ENCODE results near the gene FCHSD2. TPM values are rescaled to one million over a fixed set of nuclear protein-coding genes. Genes with fewer than 3 reads are reported as not detected.

The FCHSD2 gene
- total RNA-seq, 2 experiments from 2014 or later: 53.3 to 60.1 TPM

DNA sequence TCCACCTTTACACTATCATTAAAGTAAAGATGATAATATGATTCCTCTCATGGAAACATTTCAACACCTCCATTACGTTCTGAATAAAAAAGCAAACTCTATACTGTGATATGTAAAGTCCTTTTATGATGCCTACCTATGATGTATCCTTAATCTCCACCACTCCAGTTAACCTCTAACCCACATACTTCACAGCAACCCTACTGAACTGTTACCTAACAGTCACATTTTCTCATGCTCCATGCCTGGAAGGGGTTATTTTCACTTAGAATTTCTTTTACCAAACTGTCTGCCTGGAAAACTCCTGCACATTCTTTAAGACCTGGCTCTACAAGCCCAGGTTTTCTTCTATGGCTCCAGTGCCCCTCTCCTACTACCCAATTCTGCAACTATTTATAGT lies 129.1 kb downstream of the FCHSD2 start:
- Mint-ChIP-seq H3K4me3 (no peak overlapping the region), H3K4me1 (peaks cover 2% of the 10 kb centered on the region), H3K27me3 (no peaks in the 10 kb centered on the region), H3K36me3 (peaks cover 59% of the 10 kb centered on the region), H3K9me3 (peaks cover 21% of the 10 kb centered on the region), H3K27ac (no peak overlapping the region)
- ATAC-seq (ENCODE audit: low read depth) (no peak), DNase-seq (no peak)
- POLR2A ChIA-PET: interaction anchor here (0.6 kb wide), 1 partner anchor 156 kb away, joined by 3 read pairs; no protein-coding TSS in a partner anchor

DNA sequence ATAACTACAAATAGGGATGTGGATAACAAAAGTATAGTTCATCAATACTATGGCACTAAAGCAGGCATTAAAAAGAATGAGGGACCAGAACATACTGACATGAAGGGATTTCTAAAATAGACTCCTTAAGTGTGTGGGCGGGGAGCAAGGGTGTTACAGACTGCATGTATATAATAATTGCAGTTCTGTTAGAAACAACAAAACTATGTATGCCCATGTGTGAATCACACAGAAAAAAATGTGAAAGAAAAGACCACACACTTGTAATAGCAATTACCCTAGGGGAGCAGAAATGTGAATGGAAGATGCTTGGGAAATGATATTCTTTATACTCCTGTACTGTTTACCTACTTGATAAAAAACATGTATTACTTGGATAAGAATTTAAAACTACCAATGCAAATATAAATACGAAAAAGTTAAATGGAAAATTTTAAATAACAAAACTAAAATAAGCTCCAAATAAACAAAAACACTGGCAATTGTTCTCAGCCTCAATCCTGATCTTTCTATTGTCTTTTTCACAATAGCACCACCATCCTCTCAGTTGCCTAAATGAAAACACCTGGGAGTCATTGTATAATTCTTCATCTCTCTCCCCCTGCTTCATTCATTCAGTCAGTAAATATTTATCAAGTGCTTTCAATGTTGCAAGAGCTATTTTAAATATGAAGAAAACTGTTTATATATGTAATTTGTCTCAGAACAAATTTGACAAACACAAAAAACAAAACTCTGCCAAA lies 129.8 kb downstream of the FCHSD2 start:
- H3K36me3 Mint-ChIP-seq: peaks cover 62% of the 10 kb centered on the region
- peaks cover 21% of the 10 kb centered on the region for H3K9me3 Mint-ChIP-seq
- H3K4me3 Mint-ChIP-seq: no peak overlapping the region
- POLR2A ChIA-PET: interaction anchor here (0.6 to 1.0 kb wide), 2 partner anchors 9 to 155 kb away, joined by 3 to 4 read pairs; no protein-coding TSS in a partner anchor
- DNase-seq (no peak), ATAC-seq (ENCODE audit: low read depth) (no peak)
- H3K27me3 Mint-ChIP-seq: no peaks in the 10 kb centered on the region
- no peak overlapping the region for H3K27ac Mint-ChIP-seq
- peaks cover 2% of the 10 kb centered on the region for H3K4me1 Mint-ChIP-seq

DNA sequence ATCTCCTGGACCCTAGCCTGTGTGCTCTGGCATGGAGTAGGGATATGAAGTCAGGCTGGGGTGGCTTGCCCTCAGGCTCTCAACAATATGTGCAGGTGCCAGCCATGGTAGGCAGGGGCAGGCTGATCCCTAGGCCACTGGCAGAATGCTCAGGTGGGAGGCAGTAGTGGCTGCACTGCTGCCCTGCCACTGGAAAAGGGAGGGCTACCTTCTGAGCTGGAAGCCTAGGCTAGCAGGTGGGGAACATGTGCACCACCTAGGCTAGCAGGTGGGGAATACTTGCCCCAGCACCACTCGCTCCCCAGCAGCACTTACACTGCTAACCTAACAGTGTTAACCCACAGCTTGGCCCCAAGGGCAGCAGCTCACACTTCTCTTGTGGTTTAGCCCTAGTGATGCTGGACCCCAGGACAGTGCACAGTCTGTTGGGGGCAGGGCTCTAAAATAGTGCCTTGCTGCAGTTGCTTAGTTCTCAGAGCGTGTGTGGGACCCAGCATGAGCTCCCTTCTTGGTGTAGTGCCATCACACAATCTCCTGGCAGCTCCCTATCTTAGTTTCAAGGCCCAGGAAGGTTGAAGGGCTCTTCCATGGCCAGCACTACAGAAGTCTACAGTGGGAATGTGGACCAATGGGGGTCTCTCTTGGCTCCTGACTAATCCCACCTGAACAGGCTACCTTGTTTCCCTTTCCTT lies 130.8 kb downstream of the FCHSD2 start:
- POLR2A ChIA-PET: interaction anchor here (1.0 kb wide), 1 partner anchor 10 kb away, joined by 4 read pairs; no protein-coding TSS in a partner anchor
- peaks cover 63% of the 10 kb centered on the region for H3K36me3 Mint-ChIP-seq
- ATAC-seq (ENCODE audit: low read depth) (no peak), DNase-seq (no peak)
- peaks cover 4% of the 10 kb centered on the region for H3K4me1 Mint-ChIP-seq
- no peaks in the 10 kb centered on the region for H3K27me3 Mint-ChIP-seq
- H3K4me3 Mint-ChIP-seq: no peak overlapping the region
- H3K27ac Mint-ChIP-seq: no peak overlapping the region
- peaks cover 23% of the 10 kb centered on the region for H3K9me3 Mint-ChIP-seq

DNA sequence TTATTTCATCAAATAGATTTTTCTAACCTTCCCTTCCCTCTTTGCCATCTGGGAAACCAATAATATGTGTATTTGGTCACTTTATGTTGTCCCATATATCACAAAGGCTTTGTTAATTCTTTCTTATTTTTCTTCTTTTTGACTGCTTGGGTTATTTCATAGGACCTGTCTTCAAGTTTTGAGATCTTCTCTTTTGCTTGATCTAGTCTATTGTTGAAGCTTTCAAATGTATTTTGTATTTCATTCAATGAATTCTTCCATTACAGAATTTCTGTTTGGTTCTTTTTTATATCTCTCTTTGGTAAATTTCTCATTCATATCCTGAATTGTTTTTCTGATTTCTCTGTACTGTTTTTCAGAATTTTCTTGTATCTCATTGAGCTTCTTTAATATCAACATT lies 132.1 kb downstream of the FCHSD2 start:
- H3K9me3 Mint-ChIP-seq: peaks cover 23% of the 10 kb centered on the region
- H3K4me1 Mint-ChIP-seq: peaks cover 5% of the 10 kb centered on the region
- DNase-seq: no peak
- no peak overlapping the region for H3K4me3 Mint-ChIP-seq
- H3K36me3 Mint-ChIP-seq: peaks cover 68% of the 10 kb centered on the region
- H3K27me3 Mint-ChIP-seq: no peaks in the 10 kb centered on the region
- no peak overlapping the region for H3K27ac Mint-ChIP-seq
- no peak for ATAC-seq (ENCODE audit: low read depth)
- POLR2A ChIA-PET: no interaction called here

DNA sequence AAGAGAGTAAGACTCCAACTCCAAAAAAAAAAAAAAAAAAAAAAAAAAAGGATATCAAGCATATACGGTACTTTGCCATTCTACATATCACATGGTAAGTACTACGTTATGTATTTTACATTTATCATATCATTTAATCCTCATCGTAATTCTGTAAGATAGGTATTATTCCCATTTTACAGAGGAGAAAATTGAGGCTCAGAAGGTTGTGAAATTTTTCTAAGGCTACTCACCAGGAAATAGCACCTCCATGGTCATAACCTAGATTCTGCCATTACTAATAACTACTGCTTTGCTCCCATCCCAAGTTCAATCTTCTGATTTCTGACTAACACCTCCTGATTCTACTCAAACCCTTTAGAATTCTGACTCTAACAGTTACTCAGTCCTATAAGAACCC lies 138.0 kb downstream of the FCHSD2 start:
- H3K4me3 Mint-ChIP-seq: no peak overlapping the region
- POLR2A ChIA-PET: no interaction called here
- DNase-seq (no peak), ATAC-seq (ENCODE audit: low read depth) (no peak)
- H3K36me3 Mint-ChIP-seq: peaks cover 39% of the 10 kb centered on the region
- H3K27ac Mint-ChIP-seq: no peak overlapping the region
- no peaks in the 10 kb centered on the region for H3K27me3 Mint-ChIP-seq
- peaks cover 8% of the 10 kb centered on the region for H3K9me3 Mint-ChIP-seq
- H3K4me1 Mint-ChIP-seq: peaks cover 5% of the 10 kb centered on the region

DNA sequence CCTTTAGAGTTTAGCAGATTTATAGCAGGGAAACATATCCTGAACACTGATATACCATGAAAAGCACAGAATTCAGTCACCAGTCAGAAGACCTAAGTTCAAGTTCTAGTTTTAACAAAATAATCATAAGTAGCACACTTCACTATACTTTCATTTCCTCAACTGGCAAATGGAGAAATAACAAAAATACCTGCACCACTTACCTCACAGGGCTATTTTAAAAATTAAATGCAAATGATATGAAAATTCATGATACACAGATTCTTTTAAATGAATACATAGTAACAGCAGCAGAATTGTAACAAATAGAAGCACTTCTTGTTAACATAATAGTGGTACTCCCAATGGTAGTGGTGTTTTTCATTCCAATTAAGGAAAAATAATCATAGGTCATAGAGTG lies 139.0 kb downstream of the FCHSD2 start:
- peaks cover 5% of the 10 kb centered on the region for H3K4me1 Mint-ChIP-seq
- H3K36me3 Mint-ChIP-seq: peaks cover 38% of the 10 kb centered on the region
- DNase-seq: no peak
- H3K9me3 Mint-ChIP-seq: peaks cover 4% of the 10 kb centered on the region
- ATAC-seq (ENCODE audit: low read depth): no peak
- no peak overlapping the region for H3K4me3 Mint-ChIP-seq
- no peak overlapping the region for H3K27ac Mint-ChIP-seq
- no peaks in the 10 kb centered on the region for H3K27me3 Mint-ChIP-seq
- POLR2A ChIA-PET: no interaction called here

DNA sequence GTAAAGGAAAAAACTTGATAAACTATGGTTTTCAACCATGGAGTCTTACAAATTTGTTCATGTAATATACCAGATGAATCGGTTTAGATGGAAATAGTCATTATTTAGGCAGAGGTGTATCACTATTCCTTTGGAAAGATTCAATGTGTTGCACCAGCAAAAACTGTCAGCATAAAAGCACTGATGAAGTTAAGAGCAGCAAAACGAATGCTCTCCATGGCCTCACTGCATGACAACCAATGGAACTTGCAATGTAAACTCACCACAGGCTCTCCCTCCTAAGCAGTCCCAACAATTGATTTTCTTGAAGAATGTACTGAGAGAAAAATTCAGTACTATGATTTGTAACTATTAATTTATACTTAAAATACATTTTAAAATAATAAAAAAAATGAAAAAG lies 139.9 kb downstream of the FCHSD2 start:
- no peak overlapping the region for H3K4me3 Mint-ChIP-seq
- no peak for ATAC-seq (ENCODE audit: low read depth)
- no peaks in the 10 kb centered on the region for H3K27me3 Mint-ChIP-seq
- peaks cover 33% of the 10 kb centered on the region for H3K36me3 Mint-ChIP-seq
- H3K4me1 Mint-ChIP-seq: peaks cover 5% of the 10 kb centered on the region
- POLR2A ChIA-PET: no interaction called here
- H3K27ac Mint-ChIP-seq: no peak overlapping the region
- no peak for DNase-seq
- peaks cover 4% of the 10 kb centered on the region for H3K9me3 Mint-ChIP-seq

DNA sequence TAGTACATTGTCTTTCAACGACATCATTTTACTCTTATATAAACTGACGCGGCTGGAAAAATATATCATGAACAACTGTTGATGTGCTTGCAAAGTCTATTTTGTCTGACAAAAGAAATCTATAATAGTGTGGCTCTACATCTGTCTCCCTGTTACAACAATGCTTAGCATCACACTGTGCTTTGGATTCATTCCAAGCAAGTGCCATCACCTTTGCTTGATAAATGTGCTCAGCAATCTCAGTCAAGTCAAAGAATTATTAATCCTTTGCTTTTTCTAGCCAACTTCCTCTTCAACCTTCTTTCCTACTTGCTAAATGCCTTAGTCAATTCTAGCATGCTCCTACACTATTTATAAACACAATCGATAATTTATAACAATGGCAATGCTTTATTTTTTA lies 140.5 kb downstream of the FCHSD2 start:
- POLR2A ChIA-PET: no interaction called here
- DNase-seq: no peak
- H3K36me3 Mint-ChIP-seq: peaks cover 30% of the 10 kb centered on the region
- H3K27ac Mint-ChIP-seq: no peak overlapping the region
- no peak for ATAC-seq (ENCODE audit: low read depth)
- peaks cover 7% of the 10 kb centered on the region for H3K4me1 Mint-ChIP-seq
- H3K4me3 Mint-ChIP-seq: no peak overlapping the region
- H3K9me3 Mint-ChIP-seq: peaks cover 3% of the 10 kb centered on the region
- no peaks in the 10 kb centered on the region for H3K27me3 Mint-ChIP-seq

DNA sequence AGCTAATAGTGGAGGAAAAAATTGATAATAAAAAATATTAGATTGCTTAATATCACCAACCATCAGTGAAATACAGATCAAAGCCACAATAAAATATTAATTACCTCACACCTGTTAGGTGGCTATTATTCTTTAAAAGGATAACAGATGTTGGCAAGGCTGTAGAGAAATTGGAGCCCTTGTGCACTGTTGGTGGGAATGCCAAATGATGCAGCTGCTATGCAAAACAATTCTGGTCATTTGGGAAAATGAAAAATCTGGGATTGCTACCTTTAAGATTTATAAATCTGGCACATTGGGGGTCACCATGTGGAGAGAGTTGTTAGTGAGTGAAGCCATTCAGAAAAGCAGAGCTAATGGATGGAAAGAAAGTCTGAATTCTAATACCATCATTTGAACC lies 143.4 kb downstream of the FCHSD2 start:
- Mint-ChIP-seq H3K27ac (no peak overlapping the region), H3K9me3 (no peaks in the 10 kb centered on the region), H3K36me3 (peaks cover 26% of the 10 kb centered on the region), H3K4me3 (no peak overlapping the region), H3K4me1 (peaks cover 2% of the 10 kb centered on the region), H3K27me3 (no peaks in the 10 kb centered on the region)
- DNase-seq: no peak
- ATAC-seq (ENCODE audit: low read depth): no peak
- POLR2A ChIA-PET: no interaction called here

DNA sequence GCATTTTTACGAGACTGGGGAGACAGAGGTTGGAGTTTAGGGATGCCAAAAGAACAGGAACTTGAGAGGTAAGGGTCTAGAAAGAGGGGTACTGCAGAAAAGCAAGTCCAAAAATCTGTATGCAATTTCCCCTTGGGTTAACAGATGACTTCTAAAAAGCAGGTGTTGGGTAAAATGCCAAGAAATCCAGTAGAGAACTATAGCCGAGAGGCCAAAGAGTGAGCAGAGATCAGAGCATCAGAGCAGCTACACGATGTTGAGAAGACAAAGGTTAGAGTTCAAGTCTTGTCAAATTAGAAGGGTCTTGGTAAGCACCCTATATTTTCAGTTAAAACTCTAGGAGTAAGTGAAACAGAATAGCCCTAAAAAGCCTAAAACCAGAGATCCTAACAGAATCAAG lies 145.2 kb downstream of the FCHSD2 start:
- ATAC-seq (ENCODE audit: low read depth): no peak
- no peak for DNase-seq
- Mint-ChIP-seq H3K36me3 (peaks cover 29% of the 10 kb centered on the region), H3K4me3 (no peak overlapping the region), H3K27me3 (no peaks in the 10 kb centered on the region), H3K4me1 (peaks cover 2% of the 10 kb centered on the region), H3K27ac (no peak overlapping the region), H3K9me3 (no peaks in the 10 kb centered on the region)
- POLR2A ChIA-PET: no interaction called here

DNA sequence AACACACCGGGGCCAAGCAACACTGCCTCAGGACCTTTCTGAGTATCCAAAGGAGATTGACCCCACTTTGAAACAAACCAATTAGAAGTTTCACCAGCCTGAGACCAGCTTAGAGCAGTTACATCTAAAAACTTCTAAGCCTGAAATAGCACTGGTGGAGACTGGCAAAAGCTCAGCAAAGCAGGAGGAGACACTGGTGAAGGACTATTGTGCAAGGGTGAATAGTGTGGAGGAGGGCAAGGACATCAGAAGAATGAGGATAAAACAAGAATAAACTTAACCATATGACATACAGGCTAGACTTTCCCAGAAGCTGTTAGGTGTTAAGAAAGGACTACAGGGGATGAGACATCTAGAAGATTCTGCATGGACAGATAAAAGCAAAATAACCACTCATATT lies 152.4 kb downstream of the FCHSD2 start:
- Mint-ChIP-seq H3K9me3 (no peaks in the 10 kb centered on the region), H3K4me1 (peaks cover 6% of the 10 kb centered on the region), H3K27me3 (no peaks in the 10 kb centered on the region), H3K4me3 (no peak overlapping the region), H3K27ac (no peak overlapping the region), H3K36me3 (peaks cover 27% of the 10 kb centered on the region)
- ATAC-seq (ENCODE audit: low read depth): no peak
- POLR2A ChIA-PET: no interaction called here
- DNase-seq: no peak

DNA sequence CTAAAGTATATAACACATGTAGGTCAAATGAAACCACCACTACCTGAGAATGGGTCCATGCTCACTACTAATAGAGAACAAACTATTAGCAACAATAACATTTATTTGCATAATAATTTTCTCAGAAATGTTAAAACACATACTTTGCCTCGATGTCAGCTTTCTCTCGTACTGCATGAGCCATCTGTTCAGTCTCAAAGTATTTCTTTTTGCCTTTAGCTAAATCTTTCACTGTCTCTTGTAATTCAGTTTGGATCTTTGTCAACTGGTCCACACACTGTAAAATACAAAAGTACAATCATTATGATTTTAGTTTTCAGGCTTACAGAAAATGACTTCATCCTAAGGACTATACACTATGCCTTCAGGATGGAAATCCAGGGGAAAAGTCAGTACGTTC lies 153.3 kb downstream of the FCHSD2 start:
- Mint-ChIP-seq H3K36me3 (peaks cover 21% of the 10 kb centered on the region), H3K27me3 (no peaks in the 10 kb centered on the region)
- no peak for DNase-seq

DNA sequence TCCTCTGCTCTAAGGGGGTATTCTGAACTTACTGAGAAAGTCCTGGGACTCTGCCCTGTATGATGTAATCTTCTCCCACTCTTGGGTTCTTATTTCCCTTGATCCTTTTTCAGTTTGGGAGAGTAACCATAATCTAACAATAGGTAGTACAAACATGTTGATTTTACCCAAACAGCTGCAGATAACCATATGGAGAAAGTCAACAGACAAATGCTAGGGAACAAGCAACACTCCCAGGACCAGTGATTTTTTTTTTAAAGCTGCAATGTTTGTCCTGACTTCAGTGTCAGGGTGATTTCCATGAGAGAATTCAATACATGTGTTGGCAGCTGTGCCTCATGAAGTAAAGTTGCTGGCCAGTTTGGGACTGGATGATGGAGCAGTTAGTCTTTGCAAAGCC lies 156.5 kb downstream of the FCHSD2 start:
- Mint-ChIP-seq H3K27ac (no peak overlapping the region), H3K36me3 (peaks cover 17% of the 10 kb centered on the region), H3K27me3 (no peaks in the 10 kb centered on the region), H3K9me3 (no peaks in the 10 kb centered on the region), H3K4me3 (no peak overlapping the region), H3K4me1 (peaks cover 8% of the 10 kb centered on the region)
- DNase-seq (no peak), ATAC-seq (ENCODE audit: low read depth) (no peak)
- POLR2A ChIA-PET: no interaction called here

More for the DNA sequence above, 153.3 kb downstream of the FCHSD2 start:
- POLR2A ChIA-PET: no interaction called here
- Mint-ChIP-seq H3K4me1 (peaks cover 6% of the 10 kb centered on the region), H3K9me3 (no peaks in the 10 kb centered on the region), H3K27ac (no peak overlapping the region), H3K4me3 (no peak overlapping the region)
- ATAC-seq (ENCODE audit: low read depth): no peak

DNA sequence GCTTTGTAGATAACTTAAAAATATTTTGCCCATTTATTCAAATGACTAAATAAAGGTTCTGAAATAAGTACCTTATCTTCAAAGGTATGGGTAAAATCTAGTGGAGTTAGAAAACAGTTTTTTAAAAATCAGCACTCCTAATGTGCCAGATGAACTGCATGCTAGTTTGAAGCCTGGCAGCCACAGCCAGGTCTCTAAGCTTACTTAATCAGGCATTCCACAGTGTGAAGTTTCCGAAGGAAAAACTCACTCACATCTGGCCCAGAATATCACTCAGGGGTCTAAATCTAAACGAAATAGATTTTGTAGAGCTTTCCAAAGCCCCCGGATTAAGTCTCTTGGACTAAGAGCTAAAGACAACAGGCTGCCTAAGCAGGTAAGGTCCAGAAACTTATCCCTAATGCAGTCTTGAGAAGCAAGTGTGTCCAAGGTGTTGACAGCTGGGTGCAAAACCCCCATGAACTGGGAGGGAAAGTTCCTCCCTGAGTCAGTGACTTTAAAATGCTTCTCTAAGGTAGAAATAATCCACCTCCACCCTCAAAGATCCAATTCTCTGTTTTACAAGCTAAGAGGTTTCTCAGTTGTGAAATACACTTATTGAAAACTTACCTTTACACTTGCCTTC lies 157.6 kb downstream of the FCHSD2 start:
- no peaks in the 10 kb centered on the region for H3K9me3 Mint-ChIP-seq
- H3K4me1 Mint-ChIP-seq: peaks cover 8% of the 10 kb centered on the region
- DNase-seq (no peak), ATAC-seq (ENCODE audit: low read depth) (no peak)
- H3K27me3 Mint-ChIP-seq: no peaks in the 10 kb centered on the region
- POLR2A ChIA-PET: no interaction called here
- H3K27ac Mint-ChIP-seq: no peak overlapping the region
- peaks cover 19% of the 10 kb centered on the region for H3K36me3 Mint-ChIP-seq
- H3K4me3 Mint-ChIP-seq: no peak overlapping the region

All from activated naive CD8-positive, alpha-beta T cell treated with anti-CD3 and anti-CD28 coated beads, Interleukin-2, amount 10 ng/mL, durations not matched to agents 7 days and 5 days (primary cell).